ENCODE data around the gene LAMTOR2.
"Not testable (repeated sequence)": the region's sequence is repeated elsewhere in the genome, so short reads cannot be mapped to it uniquely, and the experiment has no call there.

The LAMTOR2 gene

DNA sequence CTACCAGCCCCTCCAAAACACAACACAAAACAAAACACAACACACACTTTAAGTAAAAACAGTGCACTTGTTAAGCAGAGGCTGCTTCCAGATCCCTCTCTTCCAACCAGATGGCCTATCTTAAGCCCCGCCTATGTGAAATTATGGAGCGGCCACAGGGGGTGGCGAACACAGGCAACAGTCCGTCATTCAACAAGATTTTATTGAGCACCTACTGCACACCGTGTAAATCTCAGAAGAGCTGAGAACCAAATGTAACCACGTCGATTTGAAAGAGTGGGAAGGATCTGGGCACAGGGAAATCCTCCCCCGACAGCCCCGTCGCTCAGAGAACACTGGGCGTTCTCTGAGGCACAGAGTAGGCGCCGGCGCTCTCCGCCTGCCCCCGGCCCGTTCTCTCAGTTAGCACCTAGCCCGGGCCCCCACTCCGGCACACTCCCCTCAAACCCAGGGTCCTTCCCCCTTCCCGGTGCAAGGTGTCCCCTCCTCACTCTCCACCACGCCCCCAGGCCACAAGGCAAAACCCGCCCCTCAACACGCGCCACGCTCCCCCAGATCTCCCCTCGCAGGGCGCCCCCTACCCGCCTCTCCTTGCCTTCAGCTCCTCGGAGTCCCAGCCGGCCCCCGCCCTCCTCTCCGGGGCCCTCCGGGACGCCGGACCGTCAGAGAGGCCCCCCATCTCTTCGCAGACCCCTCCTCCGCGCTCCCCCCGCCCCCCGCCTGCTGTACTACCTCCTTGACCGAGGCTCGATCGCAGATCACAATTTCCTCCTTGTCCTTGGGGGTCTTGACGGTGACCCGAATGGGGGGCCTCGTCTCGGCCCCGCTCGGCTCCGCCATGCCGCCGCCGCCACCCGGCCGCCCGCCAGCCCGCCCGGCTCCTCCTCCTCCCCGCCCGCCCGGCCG lies 1.5 kb upstream of the LAMTOR2 start:
- DNase-seq (ENCODE audit: low read depth) = peak; percentile 53

DNA sequence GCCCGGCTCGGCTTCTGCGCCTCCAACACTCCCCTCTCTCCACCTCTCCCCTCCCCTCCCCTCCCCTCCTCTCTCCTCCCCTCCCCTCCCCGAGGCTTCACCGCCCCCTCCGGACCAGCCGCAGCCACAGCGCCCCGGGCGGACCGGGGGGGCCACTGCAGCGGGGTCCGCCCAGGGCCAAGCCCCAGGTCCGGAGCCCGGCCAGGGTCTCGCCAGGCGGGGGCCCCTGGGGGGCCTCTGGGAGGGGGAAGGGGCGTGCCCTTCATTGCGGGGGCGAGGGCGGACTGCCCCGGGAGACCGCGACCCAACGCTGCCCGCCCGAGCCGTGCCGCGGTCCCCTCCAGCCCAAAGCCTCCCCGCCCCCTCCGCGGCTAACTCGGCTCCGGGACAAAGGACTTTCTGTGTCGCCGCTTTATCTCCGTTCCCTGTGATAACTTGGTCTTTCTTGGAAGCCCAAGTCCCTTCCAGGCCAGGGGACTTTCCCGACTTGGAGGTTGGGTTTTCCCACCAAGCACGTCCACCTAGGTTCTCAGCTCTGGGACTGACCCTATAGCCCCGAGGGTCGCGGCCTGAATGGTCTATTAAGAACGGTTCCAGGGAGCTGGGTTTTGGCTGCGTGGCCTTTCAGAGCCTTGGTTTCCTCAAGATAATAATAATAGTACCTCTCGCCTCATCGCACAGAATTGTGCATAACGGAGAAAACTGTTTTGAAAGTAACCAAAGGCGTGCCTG lies 648 bp upstream of the LAMTOR2 start, which contains the start of gene UBQLN4:
Gene UBQLN4, minus strand, starts transcription at position 31 of the 732 bp plus-strand sequence. CDS start 97 bp downstream, outside the sequence.
- peak; percentile 72 for DNase-seq (ENCODE audit: low read depth)

GRCh38 chr1:156055281-156056048 lies 883 bp downstream of the LAMTOR2 start:
- no peak for DNase-seq (ENCODE audit: low read depth)

DNA sequence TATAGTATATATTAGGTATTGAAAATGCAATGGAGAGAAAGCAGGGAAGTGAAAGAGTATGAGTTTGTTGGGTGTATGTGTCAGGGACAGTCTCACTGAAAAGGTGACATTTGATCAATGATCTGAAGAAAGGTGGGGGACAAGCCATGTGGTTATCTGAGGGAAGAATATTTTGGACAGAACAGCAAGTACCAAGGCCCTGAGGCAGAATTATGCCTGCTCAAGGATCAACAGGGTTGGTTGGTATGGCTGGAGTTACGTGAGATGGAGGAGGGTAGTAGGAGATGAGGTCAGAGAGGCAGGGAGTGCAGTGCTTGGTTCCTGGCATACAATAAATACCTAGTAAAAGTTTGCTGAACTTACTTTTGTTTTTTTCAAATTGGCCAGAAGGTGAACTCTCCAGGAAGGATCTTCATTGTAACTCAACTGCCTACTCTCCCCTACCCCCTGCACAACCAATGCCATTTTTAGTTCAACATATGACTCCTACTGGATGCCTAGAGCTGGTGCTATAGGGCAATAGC lies 1.8 kb downstream of the LAMTOR2 start:
- DNase-seq (ENCODE audit: low read depth) = no peak

DNA sequence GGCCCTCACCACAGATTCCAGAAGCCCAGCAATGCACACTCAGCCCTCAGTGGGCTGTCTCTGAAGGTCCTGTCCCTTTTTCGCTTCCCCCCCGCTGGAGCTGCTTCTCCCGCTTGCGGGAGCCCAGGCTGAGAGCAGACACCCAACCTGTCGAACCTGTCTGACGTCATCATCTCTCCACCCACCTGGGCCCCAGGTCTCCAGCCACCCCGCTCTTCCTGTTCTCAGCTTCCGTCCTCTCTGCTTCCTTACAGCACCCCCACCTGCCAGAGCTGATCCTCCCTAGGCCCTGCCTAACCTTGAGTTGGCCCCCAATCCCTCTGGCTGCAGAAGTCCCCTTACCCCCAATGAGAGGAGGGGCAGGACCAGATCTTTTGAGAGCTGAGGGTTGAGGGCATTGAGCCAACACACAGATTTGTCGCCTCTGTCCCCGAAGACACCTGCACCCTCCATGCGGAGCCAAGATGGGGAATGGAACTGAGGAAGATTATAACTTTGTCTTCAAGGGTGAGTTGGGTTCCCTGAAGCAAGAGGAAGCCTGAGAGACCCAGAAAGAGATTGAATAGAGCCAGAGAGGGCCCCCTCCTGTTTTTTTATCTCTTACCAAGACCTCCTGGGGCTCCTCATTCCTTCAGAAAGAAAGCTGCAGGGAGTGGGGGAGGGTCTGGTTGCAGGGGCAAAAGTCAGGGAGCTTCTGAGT lies 6.5 kb downstream of the LAMTOR2 start, which contains the start of gene RAB25:
Gene RAB25, plus strand, starts transcription at position 224 of the 700 bp plus-strand sequence. Its CDS starts 241 bp downstream, at position 465.
- DNase-seq (ENCODE audit: low read depth) = no peak

- no peak for DNase-seq (ENCODE audit: low read depth)
Measured at GRCh38 chr1:156062189-156062588, 7.6 kb downstream of the LAMTOR2 start.

GRCh38 chr1:156063997-156064285 lies 9.4 kb downstream of the LAMTOR2 start:
- DNase-seq (ENCODE audit: low read depth) = no peak

DNA sequence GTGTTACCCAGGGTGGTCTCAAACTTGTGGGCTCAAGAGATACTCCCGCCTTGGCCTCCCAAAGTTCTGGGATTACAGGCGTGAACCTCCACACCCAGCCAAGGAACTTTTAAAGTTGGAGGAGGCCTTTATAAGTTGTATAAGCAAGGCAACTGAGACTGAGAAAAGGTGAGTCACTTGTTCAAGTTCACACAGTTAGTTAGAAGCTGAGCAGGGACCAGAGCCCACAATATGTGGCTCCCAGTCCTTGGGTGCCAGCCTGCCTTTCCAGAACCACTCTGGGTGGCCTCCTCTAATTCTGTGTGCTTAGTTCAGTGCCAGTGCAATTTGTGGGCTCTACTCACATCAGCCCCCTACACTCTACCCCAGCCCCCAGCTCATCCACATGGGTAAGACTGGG lies 10.0 kb downstream of the LAMTOR2 start:
- no peak for DNase-seq (ENCODE audit: low read depth)

DNA sequence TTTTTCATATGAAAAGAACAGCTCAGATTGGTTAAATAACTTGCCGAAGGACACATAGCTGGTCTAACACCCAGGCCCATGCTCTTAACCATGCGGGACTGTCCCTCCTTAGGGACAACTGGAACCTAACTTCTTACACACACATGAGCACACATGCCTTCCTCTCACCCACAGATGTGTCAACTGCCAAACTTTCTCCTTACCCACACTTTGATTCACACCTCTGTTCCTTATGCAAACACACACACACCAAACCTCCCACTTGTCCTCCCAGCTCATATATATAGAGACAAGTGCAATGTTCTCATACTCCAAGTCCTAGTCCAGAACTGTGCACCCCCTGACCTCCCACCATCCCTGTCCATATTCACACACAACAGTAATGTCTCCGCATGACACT lies 10.6 kb downstream of the LAMTOR2 start:
- no peak for DNase-seq (ENCODE audit: low read depth)

- DNase-seq (ENCODE audit: low read depth) = no peak
Measured at GRCh38 chr1:156065871-156066270, 11.3 kb downstream of the LAMTOR2 start.

DNA sequence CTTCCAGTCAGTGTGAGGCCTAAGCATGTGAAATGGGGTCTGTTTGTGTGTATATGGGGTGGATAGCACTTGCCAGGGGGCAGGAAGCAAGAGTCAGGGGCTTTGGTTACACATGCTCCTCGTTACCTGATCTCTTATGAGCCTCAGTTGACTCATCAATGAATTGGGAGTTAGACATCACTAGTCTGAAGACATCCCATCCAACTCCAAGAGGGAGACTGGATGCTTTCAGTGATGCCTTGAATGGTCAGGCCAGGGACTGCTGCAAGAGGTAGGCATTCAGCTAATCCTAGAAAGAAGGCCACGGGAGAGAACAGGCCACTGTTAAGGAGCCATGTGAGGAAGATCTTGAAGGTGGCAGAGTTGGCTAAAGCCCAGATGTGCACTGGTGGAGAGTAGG lies 12.7 kb downstream of the LAMTOR2 start:
- no peak for DNase-seq (ENCODE audit: low read depth)

GRCh38 chr1:156069490-156070455 lies 15.2 kb downstream of the LAMTOR2 start:
- no peak for DNase-seq (ENCODE audit: low read depth)

- DNase-seq (ENCODE audit: low read depth) = no peak
Measured at GRCh38 chr1:156070548-156070947, 16.0 kb downstream of the LAMTOR2 start.

- not testable (repeated sequence) for DNase-seq (ENCODE audit: low read depth)
Measured at GRCh38 chr1:156071332-156071816, 16.8 kb downstream of the LAMTOR2 start.

DNA sequence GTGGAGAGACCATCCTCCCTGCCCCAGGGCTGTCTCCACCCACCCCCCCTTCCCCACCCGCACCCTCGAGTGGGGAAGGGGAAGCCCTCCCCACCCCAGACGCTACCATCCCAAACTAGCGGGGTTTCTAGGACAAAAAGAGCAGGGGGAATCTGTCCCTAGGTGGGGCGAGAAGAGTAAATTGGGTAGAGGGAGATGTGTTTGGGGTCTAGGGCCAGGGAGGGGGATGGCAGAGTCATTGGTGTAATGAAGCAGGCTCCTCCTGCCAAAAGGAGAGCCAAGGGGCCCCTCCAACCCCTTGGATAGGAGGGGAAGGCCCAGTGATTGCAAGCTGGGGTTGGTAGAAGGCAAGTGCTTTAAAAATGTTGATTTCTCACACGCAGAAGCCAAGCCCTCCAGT lies 17.7 kb downstream of the LAMTOR2 start:
- no peak for DNase-seq (ENCODE audit: low read depth)

GRCh38 chr1:156073110-156073687 lies 18.6 kb downstream of the LAMTOR2 start:
- no peak for DNase-seq (ENCODE audit: low read depth)

GRCh38 chr1:156073740-156074139 lies 19.2 kb downstream of the LAMTOR2 start:
- no peak for DNase-seq (ENCODE audit: low read depth)

DNA sequence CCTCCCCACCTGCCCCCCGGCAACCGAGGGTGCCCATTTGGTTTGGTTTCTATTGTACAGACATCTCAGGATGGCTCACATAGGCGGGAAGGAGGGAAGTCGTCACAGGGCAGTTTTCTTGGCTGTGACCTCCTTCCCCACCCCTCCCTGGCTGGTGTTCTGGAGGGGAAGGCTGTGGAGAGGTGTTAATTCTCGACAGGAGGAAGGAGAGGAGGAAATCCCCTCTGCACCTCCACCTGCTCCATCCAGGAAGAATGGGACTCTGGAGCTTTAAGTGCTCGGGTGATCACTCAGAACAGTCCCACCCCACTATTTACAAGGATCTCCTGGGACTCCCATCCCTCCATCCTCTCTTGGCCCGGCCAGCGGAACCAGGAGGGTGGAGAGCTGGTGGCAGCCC lies 20.1 kb downstream of the LAMTOR2 start:
- DNase-seq (ENCODE audit: low read depth) = no peak

GRCh38 chr1:156075162-156075561 lies 20.6 kb downstream of the LAMTOR2 start:
- no peak for DNase-seq (ENCODE audit: low read depth)

- no peak for DNase-seq (ENCODE audit: low read depth)
Measured at GRCh38 chr1:156075775-156076204, 21.2 kb downstream of the LAMTOR2 start.

All from stromal cell of bone marrow (primary cell).